Activated B cell treated with CpG ODN at 0.5 μM for 24 hours (primary cell): Measurements from ENCODE around the gene HPSE2. TPM values are rescaled to one million over a fixed set of nuclear protein-coding genes. Genes with fewer than 3 reads are reported as not detected.

Experiments used
- ATAC-seq: fragments of 200-7000 bp; cut with Tn5 transposase; one replicate; pipeline ENCODE4 v1.10.0; 2021; ENCODE audit warnings: low read depth, mild to moderate bottlenecking, moderate library complexity
- CTCF ChIA-PET: fragments of 350-600 bp; sonication (Branson Sonifier 250); formaldehyde crosslinking; loops from one replicate; lab custom pipeline; 2021; ENCODE audit warnings: antibody characterized with exemption; lab: Charles Lee
- POLR2A ChIA-PET: fragments of 350-600 bp; sonication (Branson Sonifier 250); formaldehyde crosslinking; loops from one replicate; lab custom pipeline; 2021; ENCODE audit warnings: antibody characterized with exemption; lab: Charles Lee
- DNase-seq: peaks from one replicate; pipeline ENCODE4 v3.0.0; 2022
- H3K27ac Mint-ChIP-seq: one replicate; pipeline ENCODE4 v1.8.0; 2020; ENCODE audit warnings: mixed read lengths
- H3K27me3 Mint-ChIP-seq: one replicate; pipeline ENCODE4 v1.8.0; 2021; ENCODE audit warnings: mixed read lengths
- H3K36me3 Mint-ChIP-seq: one replicate; pipeline ENCODE4 v1.8.0; 2021; ENCODE audit warnings: low read depth, mixed read lengths
- H3K4me1 Mint-ChIP-seq: one replicate; pipeline ENCODE4 v1.8.0; 2021; ENCODE audit warnings: mixed read lengths
- H3K4me3 Mint-ChIP-seq: one replicate; pipeline ENCODE4 v1.8.0; 2020; ENCODE audit warnings: mild to moderate bottlenecking, mixed read lengths
- H3K9me3 Mint-ChIP-seq: one replicate; pipeline ENCODE4 v1.8.0; 2020; ENCODE audit warnings: mixed read lengths
- CTCF ChIP-seq: fragments of 200-600 bp; IDR thresholded peaks from one replicate; pipeline ENCODE4 v1.8.0; 2022; ENCODE audit warnings: antibody characterized with exemption, mild to moderate bottlenecking
- intact Hi-C: fragments of 100-400 bp; cut with micrococcal nuclease; formaldehyde crosslinking; loops from one replicate; pipeline ENCODE4 v1.15.1; 2024
- total RNA-seq: library from RNA; stranded (reverse); gene quantifications from 2 replicates; pipeline ENCODE4 v1.2.3, GENCODE V29; 2022

The HPSE2 gene
- total RNA-seq, 1 donor from 2014 or later: not detected

- Mint-ChIP-seq H3K27me3 (peaks cover 8% of the 10 kb centered on the region), H3K9me3 (no peaks in the 10 kb centered on the region), H3K27ac (peak overlapping the region; percentile 88), H3K4me3 (peak overlapping the region; percentile 97), H3K36me3 (peaks cover 2% of the 10 kb centered on the region), H3K4me1 (peaks cover 4% of the 10 kb centered on the region)
- no peak for TF ChIP-seq CTCF
- CTCF ChIA-PET: interaction anchor here (0.6 to 4.8 kb wide), 21 partner anchors 9 to 813 kb away, joined by 3 to 86 read pairs (median 6); no protein-coding TSS in a partner anchor
- POLR2A ChIA-PET: interaction anchor here (0.6 to 1.3 kb wide), 4 partner anchors 21 to 779 kb away, joined by 4 to 8 read pairs (median 4); no protein-coding TSS in a partner anchor
- ATAC-seq (peak; percentile 96), DNase-seq (peak; percentile 53)
- intact Hi-C loops: loop anchor here (1.0 to 10.0 kb wide), 10 partner anchors 21 to 1150 kb away; partner anchors contain the start of genes GOT1 and HPS1
Observed at GRCh38 chr10:98467506-98468318, 767.9 kb downstream of the HPSE2 start.

- Mint-ChIP-seq H3K4me1 (peaks cover 4% of the 10 kb centered on the region), H3K36me3 (peaks cover 2% of the 10 kb centered on the region), H3K27me3 (peaks cover 11% of the 10 kb centered on the region), H3K27ac (no peak overlapping the region), H3K4me3 (peak overlapping the region; percentile 97), H3K9me3 (no peaks in the 10 kb centered on the region)
- CTCF ChIA-PET: interaction anchor here (0.6 to 4.8 kb wide), 19 partner anchors 8 to 926 kb away, joined by 3 to 86 read pairs (median 6); no protein-coding TSS in a partner anchor
- ATAC-seq (no peak), DNase-seq (no peak)
- TF ChIP-seq CTCF: no peak
- POLR2A ChIA-PET: interaction anchor here (0.6 to 1.3 kb wide), 4 partner anchors 21 to 780 kb away, joined by 4 to 8 read pairs (median 4); no protein-coding TSS in a partner anchor
- intact Hi-C loops: loop anchor here (1.0 to 10.0 kb wide), 10 partner anchors 21 to 1150 kb away; partner anchors contain the start of genes GOT1 and HPS1
Observed at GRCh38 chr10:98466861-98467505, 768.7 kb downstream of the HPSE2 start.

GRCh38 chr10:98465866-98466265, 769.8 kb downstream of the HPSE2 start:
- Mint-ChIP-seq H3K4me1 (peaks cover 4% of the 10 kb centered on the region), H3K4me3 (no peak overlapping the region), H3K27me3 (peaks cover 11% of the 10 kb centered on the region), H3K27ac (no peak overlapping the region), H3K9me3 (no peaks in the 10 kb centered on the region), H3K36me3 (peaks cover 2% of the 10 kb centered on the region)
- ChIA-PET CTCF (interaction anchor here (0.6 to 4.8 kb wide), 5 partner anchors 40 to 927 kb away, joined by 3 to 86 read pairs (median 7); no protein-coding TSS in a partner anchor), POLR2A (no interaction called here)
- no peak for TF ChIP-seq CTCF
- no peak for ATAC-seq
- intact Hi-C loops: loop anchor here (5.0 to 10.0 kb wide), 4 partner anchors 326 to 1151 kb away; partner anchors contain the start of gene GOT1
- DNase-seq: no peak

GRCh38 chr10:98463976-98464754, 771.5 kb downstream of the HPSE2 start:
- ChIA-PET CTCF (interaction anchor here (1.2 kb wide), 1 partner anchor 782 kb away, joined by 4 read pairs; no protein-coding TSS in a partner anchor), POLR2A (no interaction called here)
- Mint-ChIP-seq H3K27ac (no peak overlapping the region), H3K4me3 (no peak overlapping the region), H3K36me3 (peaks cover 2% of the 10 kb centered on the region), H3K4me1 (peaks cover 4% of the 10 kb centered on the region), H3K9me3 (no peaks in the 10 kb centered on the region), H3K27me3 (peaks cover 11% of the 10 kb centered on the region)
- intact Hi-C loops: loop anchor here (10.0 kb wide), 1 partner anchor 931 kb away; no protein-coding TSS in a partner anchor
- no peak for ATAC-seq
- TF ChIP-seq CTCF: no peak
- no peak for DNase-seq
